Keratinocyte (primary cell): ENCODE results near the gene GAB1.

ENCODE experiments used
- CTCF ChIP-seq, 3 experiments: IDR thresholded peaks in 1 of 3; conservative IDR thresholded peaks in 1 of 3; optimal IDR thresholded peaks in 1 of 3; 2 replicates in 2 of 3; 3 replicates in 1 of 3; pipeline versions ENCODE3 to v1.5.1; 2011; ENCODE audit warnings: low read length in 3 of 3, mild to moderate bottlenecking in 3 of 3, moderate library complexity in 2 of 3, control low read depth in 1 of 3, inconsistent platforms in 1 of 3; ENCODE audit not compliant: insufficient read depth in 2 of 3; ENCODE audit errors: extremely low read depth in 1 of 3
- EZH2 ChIP-seq: IDR thresholded peaks from one replicate; pipeline ENCODE4 v1.6.1; 2012; ENCODE audit warnings: inconsistent platforms, mild to moderate bottlenecking, low read length, moderate library complexity

DNA sequence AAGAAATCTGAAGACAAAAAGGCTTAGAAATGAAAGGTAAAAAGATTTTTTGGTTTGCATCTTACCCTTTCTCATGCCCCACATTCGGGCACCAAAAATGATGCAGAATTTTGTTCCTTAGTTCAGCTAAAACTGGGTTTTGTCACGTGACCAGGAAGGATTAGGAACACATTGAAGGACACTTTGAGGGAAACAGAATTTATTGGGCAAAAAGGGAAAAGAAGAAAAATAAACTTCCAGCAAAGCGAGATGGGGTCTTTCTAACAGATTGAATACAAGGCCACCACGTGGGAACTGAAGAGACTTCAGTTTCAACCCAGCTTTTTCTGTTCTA lies 95.5 kb downstream of the GAB1 start:
- no peak for TF ChIP-seq CTCF (optimal IDR thresholded peaks at IDR 0.05 in 1 of 3, IDR thresholded peaks at IDR 0.05 in 1 of 3, conservative IDR thresholded peaks at IDR 0.05 in 1 of 3; ENCODE audit: extremely low read depth in 1 of 3, insufficient read depth in 2 of 3, low read length in 3 of 3)
- no peak for TF ChIP-seq EZH2
